Ovary (tissue), 3 donors: ENCODE data around the gene PSTK.

ENCODE experiments used
- CTCF ChIP-seq, 3 donors: fragments of 450-650 bp in 2 of 3; fragments of 200-600 bp in 1 of 3; IDR thresholded peaks; one replicate each; pipeline versions ENCODE4 v1.5.1 to v1.8.0; 2016 to 2022; ENCODE audit warnings: antibody characterized with exemption in 3 of 3, mild to moderate bottlenecking in 1 of 3
- EP300 ChIP-seq: sonication (generic); formaldehyde crosslinking; IDR thresholded peaks from one replicate; pipeline ENCODE4 v1.6.1; 2017; ENCODE audit warnings: antibody characterized with exemption
- POLR2A ChIP-seq: fragments of 450-650 bp; IDR thresholded peaks from one replicate; pipeline ENCODE4 v1.6.1; 2017; ENCODE audit warnings: antibody characterized with exemption, mild to moderate bottlenecking, moderate library complexity
- donor health status: DM: no; HTN: no; CAD: no.

GRCh38 chr10:123007558-123008354 is 27.6 kb downstream of the PSTK start:
- TF ChIP-seq POLR2A (no peak), EP300 (no peak), CTCF (IDR thresholded peaks at IDR 0.05) (no peak)
